ENCODE measurements around the gene UBE2V1.

DNA sequence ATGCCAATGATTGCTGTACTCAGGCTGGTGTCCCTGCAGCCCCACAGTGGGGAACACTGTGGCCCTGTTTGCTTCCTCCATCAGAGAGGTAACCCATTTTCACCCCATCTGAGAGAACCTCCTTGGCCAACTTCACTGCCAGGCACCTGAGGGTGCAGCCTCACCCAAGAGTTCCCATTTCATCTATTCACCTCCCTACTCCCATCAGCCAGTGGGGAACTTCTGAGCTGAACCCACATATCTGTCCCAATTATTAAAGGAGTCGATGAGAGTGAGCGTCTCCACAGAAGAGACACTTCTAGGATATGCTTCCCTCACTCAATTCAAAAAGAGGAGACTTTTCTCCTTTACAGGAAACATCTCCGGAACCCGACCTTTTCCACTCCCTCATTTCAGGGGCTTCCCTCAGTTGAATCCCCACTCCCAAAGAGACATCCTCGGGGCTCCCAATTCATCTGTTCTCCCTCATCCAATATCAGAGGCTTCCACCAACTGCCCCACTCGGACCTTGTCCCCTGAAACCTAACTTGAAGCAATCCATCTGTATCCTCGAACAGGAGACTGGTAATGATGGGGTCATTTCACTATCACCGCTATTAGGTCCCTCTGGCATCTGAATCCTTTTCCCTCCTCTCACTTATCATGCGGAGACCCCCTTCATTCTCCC lies 988 bp downstream of the UBE2V1 start:
- TF ChIP-seq, protein P1, sequence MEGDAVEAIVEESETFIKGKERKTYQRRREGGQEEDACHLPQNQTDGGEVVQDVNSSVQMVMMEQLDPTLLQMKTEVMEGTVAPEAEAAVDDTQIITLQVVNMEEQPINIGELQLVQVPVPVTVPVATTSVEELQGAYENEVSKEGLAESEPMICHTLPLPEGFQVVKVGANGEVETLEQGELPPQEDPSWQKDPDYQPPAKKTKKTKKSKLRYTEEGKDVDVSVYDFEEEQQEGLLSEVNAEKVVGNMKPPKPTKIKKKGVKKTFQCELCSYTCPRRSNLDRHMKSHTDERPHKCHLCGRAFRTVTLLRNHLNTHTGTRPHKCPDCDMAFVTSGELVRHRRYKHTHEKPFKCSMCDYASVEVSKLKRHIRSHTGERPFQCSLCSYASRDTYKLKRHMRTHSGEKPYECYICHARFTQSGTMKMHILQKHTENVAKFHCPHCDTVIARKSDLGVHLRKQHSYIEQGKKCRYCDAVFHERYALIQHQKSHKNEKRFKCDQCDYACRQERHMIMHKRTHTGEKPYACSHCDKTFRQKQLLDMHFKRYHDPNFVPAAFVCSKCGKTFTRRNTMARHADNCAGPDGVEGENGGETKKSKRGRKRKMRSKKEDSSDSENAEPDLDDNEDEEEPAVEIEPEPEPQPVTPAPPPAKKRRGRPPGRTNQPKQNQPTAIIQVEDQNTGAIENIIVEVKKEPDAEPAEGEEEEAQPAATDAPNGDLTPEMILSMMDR (IDR thresholded peaks at IDR 0.05) = no peak
- TF ChIP-seq POLR2A (IDR thresholded peaks at IDR 0.05) = no peak
- no peak for TF ChIP-seq POLR2AphosphoS5 (IDR thresholded peaks at IDR 0.05)

All from prostate gland (tissue), 2 donors.